HG03025 (cell line): ENCODE measurements around the gene UBE2G2.
"Not testable (repeated sequence)": the region's sequence is repeated elsewhere in the genome, so short reads cannot be mapped to it uniquely, and the experiment has no call there.

Source experiments
- ATAC-seq: cut with Tn5 transposase; IDR thresholded peaks from one replicate; pipeline ENCODE4 v1.9.1; 2021; ENCODE audit warnings: mild to moderate bottlenecking, moderate library complexity; ENCODE audit not compliant: unreplicated experiment, low FRiP score

UBE2G2 gene

DNA sequence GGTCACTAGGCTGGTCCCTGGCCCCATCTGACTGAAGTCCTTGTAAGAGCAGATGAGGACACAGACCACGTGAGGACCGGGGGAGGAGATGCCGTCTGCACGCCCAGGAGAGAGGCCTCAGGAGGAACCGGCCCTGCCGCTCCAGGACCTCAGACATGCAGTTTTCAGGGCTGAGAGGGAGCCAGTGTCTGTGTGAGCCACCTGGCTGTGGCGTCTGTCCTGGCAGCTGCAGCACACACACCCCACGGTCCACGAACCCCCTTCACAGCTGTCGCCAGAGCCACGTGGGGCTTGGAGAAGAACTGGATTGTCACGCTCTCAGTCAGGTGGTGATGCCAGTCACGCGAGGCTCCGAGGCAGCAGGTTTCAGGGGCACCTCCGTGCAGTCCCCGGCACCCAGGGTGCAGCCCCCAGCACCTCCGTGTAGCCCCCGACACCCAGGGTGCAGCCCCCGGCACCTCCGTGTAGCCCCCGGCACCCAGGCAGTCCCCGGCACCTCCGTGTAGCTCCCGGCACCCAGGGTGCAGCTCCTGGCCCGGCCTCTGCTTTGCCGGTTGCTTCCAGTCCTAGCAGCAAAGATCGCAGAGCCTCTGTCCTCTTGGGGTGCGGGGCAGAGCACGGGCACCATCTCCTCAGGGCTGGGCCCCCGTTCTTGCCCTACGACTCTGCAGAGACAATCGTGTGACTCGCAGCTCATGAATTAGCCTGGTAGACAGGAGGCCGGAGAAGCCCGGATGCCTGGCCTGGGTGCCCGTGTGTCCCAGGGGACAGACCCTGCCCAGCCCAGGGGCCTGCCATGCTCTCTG is 35.2 kb upstream of the UBE2G2 start:
- ATAC-seq: no peak

DNA sequence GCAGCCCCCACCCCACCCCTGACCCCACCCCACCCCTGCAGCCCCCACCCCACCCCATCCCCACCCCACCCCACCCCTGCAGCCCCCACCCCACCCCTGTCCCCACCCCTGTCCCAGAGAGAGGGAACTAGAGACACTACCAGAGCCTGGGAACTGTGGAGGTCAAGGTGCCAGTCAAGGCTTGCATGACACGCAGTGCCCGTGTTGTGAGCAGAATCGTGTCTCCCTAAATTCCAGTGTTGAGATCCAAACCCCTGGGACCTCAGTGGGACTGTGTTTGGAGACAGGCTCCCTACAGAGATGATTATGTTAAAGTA is 34.7 kb upstream of the UBE2G2 start:
- ATAC-seq: no peak

DNA sequence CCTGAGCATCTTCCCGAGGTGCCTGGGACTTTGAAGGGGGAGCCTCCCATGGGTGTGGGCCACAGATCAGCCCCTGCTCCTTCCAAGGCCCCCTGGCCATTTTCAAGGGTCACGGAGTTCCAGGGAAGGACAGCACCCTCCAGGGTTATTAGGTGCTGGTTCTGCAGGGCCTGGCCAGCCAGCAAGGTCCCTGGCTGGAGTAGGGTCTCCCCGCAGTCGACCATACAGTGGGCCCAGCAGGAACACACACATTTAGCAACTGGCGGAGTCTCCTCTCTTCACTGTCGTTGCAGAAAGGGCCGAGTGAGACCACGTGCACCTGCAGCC is 34.0 kb upstream of the UBE2G2 start:
- no peak for ATAC-seq

DNA sequence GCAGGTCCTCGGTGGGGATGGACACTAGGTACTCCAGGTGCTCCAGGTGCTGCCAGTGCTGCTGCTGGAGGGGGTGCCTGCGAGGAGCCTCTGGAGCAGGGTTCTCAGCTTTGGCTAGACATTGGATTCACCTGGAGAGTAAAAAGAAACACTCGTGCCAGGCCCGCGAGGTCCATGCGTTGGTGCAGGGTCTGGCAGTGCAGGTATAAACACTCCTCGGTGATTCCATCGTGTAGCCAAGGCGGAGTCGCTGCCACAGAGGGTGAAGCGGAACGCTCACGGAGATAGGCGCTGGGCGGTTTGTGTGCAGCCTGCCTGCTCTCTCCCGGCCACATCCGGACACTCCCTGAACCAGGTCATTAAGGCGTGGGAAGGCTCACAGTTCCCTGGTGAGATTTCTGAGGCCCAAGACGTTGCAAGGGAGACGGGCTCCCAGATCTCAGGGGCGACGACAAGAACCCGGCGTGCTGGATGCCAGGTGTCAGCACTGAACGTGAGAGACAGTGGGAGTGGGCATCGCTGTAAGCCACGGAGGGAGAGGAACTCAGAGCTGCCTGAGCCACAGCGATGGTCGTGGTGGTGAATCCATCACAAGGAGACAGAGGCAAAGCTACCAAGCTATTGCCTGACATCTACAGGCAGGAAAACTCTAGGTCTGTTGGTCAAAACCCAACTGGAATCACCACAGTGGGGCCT is 33.5 kb upstream of the UBE2G2 start:
- no peak for ATAC-seq

DNA sequence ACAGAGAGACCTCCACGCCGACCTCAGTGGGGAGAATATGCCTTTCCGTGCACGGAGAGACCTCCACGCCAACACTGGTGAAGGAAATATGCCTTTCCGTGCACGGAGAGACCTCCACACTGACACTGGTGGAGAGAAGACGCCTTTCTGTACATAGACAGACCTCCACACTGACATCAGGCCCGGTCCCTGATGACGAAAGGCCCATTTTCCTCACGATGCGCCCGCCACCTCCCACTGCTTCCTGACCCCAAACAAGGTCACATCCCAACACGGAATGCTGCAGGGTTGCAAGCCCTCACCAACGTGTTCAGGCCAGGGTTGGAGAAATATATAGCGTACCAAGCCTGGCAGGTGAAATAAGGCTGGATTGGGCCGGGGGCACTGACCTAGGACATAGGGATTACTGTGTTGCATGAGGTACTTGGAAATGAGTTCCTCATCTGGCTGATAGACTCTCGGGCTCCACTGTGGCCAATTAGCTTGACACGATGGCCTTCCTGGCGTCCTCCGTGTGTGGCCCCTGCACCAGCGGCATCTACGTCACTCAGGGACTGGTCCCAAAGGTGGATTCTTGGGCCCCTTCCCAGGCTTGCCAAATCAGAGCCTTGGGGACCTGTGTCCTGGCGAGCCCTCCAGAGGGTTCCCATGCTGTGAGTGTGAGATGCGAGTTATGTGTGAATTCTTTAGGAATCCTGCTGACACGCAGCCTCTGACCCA is 32.8 kb upstream of the UBE2G2 start:
- ATAC-seq: no peak

DNA sequence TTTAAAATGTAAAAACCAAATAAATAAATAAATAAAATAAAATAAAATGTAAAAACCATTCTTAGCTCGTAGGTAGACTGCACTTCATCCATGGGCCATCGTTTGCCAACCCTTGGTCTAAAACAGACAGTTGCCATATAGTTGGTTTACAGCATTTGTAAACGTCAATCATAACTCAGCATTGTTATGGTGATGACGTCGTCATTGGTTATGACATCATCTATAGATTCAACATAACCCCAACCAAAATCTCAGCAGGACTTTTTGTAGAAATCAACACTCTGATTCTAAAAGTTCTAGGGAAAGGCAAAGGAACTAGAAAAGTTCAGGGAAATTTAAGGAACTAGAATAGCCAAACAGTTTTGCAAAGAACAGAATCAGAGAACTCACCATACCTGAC is 32.0 kb upstream of the UBE2G2 start:
- ATAC-seq: no peak

DNA sequence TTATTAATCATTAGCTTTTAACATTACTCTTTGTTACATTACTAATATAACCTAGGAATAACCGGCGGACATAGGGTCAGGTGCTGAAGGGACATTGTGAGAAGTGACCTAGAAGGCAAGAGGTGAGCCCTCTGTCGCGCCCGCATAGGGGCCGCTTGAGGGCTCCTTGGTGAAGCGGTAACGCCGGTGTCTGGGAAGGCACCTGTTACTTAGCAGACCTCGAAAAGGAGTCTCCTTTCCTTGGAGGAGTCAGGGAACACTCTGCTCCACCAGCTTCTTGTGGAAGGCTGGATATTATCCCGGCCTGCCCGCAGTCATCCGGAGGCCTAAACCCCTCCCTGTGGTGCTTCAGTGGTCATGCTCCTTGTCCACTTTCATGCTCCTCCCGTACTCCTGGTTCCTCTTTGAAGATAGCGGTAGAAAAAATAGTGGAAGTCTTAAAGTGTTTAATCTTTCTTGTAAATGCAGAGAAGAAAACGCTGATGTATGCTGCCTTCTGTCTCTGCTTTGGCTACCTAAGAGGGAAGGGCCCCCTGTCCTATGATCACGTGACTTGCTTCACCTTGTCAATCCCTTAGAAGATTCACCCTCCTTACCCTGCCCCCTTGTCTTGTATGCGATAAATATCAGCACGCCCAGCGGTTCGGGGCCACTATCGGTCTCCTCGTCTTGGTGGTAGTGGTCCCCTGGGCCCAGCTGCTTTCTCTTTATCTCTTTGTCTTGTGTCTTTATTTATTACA is 31.1 kb upstream of the UBE2G2 start:
- ATAC-seq: not testable (repeated sequence)

DNA sequence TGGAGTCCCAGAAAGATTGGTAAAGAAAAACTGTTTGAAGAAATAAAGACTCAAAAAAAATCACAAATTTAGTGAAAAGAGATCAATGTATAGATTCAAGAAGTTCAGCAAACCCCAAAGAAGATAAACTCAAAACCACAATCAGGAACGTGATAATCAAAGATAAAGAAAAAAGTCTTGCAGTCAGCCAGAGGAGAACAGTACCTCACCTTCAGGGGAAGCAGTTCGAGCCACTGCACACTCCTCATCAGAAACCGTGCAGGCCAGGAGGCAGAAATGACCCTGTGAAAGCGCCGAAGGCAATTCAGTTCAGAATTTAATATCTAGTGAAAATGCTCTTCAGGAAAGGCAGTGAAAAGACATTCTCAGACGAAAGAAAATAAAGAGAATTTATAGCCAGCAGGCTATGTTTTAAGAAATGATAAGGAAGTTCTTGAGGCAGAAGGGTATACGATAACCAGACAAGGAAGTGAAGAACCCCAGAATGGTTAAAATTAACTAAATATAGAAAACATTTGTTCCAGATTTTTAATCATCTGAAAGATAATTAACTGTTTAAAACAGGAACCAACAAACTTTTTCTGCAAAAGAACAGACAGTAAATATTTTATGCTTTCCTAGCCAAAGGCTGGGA is 29.7 kb upstream of the UBE2G2 start:
- no peak for ATAC-seq

DNA sequence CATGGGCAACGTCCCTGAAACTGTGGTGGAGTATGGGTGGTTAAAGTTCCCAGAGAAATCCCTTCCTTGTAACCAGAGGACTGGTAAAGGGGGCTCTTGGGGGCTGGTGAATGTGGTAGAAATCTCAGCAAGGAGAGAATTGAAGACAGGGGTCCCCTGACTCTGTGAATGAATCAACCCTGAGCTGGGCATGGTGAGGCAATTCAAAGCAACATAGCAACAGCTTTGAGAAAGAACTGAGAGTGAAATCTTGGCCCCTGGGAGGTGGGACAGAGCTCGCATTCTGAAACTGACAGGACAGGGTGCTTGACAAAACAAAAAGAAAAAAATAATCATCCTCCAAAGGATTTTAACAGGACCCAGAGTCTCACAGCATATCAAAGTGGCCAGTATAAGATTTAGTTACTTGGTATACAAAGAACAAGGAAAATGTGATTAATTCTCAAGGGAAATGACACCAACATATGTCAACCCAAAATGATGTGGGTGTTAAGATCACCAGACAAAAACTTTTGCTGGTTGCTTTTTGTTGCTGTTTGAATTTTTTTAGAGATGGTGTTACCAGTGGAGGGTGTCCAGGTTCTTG is 28.0 kb upstream of the UBE2G2 start:
- ATAC-seq: no peak

DNA sequence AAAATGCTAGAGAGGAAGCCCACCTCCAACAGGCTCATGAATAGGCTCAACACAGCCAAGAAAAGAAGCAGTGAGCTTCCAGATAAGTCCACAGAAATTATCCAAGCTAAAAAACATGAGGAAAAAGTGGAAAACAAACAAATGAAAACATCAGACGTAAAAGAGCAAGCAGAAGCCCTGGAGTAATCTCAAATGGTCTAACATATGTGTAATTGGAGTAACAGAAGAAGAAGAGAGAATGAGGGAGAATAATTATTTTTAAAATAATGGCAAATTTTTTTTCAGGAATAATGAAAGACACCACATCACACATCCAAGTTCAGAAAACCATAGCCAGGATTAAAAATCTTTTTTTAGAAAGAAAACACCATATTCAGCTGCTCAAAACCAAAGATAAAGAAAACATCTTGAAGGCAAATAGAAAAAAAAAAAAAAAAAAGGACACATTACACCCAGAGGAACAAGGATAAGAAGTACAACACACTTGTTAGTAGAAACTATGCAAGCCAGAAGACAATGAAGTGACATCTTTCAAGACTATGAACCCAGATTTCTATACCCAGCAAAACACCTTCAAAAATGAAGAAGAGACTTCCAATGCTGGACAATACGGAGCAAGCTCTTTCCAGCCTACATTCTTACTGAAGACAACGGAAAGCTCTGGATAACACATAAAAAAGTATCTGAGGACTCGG is 26.9 kb upstream of the UBE2G2 start:
- no peak for ATAC-seq

DNA sequence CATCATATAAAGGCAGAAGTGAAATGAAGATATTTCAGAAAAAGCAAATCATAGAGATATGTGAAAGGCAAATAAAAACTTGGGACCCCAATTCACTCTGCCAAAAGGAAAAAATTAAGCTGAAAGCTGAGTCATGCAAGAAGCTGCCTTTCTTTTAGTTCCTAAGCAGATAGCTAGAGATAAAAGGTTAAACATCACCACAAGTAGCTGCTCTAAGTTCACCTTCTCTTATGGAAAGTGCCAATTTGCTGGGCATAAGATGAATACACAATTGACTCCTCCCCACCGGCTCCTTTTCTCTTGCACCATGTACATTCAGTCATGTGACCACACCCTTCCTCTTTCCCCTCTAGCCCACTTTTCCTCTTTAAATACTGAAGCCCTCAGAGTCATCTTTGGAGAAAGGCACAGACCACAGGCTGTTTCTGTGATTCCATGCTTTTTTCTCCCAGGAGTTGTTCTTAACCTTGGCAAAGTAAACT is 21.6 kb upstream of the UBE2G2 start:
- no peak for ATAC-seq

DNA sequence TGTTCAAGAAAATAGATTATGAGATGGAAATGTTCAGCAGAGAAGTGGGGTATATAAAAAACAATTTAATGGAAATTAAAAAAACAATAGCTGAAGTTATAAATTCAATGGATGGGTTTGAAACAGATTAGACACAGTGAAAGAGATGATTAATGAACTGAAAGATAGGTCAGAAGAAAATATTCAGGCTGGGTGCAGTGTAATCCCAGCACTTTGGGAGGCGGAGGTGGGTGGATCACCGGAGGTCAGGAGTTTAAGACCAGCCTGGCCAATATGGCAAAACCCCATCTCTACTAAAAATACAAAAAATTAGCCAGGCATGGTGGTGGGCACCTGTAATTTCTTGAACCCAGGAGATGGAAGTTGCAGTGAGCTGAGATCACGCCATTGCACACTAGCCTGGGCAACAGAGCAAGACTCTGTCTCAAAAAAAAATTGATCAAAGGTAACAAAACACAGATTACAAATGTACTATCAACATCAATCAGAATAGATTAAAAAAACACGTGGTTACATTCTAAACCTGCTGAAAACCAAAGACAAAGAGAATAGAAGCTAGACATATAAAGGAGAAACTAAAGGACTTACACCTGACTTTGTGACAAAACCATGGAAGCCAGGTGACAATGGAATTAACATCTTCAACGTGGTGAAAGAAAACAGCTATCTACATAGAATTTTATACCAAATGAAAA is 21.0 kb upstream of the UBE2G2 start:
- ATAC-seq: no peak

DNA sequence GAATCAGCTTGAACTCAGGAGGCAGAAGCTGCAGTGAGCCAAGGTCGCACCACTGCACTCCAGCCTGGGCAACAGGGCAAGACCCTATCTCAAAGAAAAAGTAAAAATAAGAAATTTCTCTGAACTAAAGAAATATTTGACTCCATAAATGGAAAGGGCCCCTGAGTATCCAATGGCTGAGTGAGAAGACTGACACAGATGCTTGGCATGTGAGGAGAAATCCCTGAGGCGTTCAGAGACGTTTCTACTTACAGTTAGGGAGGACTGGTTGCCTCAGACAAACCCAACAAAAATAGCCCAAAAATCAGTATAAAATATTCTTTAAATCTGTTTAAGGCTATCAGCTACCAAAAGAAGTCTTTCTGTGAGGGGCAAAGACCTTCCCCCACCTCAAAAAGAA is 19.2 kb upstream of the UBE2G2 start:
- no peak for ATAC-seq

DNA sequence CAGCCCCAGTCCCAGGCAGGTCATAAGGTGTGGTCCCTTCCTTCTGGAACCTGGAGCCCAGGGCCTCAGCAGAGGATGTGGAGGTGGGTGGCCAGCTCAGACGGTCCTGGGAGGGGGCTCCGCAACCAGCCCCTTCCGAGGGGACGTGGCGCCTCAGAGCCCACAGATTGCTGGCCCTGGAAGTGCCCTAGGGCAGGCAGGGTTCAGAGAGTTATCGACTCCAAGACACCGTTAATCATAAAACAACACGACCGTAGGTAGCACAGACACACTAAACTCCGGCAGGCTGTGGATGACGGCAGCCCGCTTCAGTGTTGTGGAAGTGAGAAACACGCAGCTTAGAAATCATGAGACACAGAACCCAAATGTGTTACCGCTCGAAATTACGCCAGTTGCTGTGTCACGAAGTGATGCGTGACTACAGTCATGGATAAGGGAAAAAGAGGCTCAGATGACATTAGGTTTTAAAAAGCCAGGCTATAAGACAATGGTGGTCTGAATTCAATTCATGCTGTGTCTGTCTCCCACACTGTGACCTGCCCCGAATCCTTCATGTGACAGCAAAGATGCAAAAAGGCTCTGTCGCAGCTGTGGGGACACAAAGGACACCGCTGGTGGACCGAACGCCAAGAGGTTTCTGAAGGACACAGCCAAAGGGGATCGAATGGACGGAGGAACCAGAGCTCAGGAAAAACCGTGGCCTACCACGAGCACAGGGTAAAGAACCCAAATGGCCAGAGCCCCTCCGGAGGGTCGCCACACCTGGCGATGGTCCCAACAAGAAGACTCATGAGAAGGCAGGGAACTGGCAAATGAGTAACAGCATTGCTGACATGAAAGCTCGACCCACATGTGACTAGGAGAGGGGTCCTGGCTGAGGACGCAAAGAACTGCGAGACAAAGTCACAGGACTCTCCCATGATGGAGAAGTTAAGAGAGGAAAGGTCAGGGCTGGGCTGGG is 17.9 kb upstream of the UBE2G2 start:
- ATAC-seq: no peak

DNA sequence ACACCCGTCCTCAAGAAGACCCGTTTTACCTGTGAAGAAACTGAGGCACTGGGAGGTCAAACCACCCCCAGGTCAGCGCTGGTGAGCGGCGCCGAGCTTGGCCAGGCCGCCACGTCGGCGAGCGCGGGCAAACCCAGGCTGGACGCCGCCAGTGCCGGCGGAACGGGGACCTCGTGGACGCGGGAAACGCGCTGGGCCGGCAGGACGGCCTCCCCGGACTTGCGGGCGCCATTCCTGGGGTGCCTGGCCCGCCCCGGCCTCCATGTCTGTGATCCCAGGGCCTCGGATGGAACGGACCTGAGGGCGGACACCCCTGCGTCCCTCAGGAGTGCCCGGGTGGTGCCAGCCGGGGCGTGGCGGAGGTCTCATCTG is 17.0 kb upstream of the UBE2G2 start:
- ATAC-seq: no peak

DNA sequence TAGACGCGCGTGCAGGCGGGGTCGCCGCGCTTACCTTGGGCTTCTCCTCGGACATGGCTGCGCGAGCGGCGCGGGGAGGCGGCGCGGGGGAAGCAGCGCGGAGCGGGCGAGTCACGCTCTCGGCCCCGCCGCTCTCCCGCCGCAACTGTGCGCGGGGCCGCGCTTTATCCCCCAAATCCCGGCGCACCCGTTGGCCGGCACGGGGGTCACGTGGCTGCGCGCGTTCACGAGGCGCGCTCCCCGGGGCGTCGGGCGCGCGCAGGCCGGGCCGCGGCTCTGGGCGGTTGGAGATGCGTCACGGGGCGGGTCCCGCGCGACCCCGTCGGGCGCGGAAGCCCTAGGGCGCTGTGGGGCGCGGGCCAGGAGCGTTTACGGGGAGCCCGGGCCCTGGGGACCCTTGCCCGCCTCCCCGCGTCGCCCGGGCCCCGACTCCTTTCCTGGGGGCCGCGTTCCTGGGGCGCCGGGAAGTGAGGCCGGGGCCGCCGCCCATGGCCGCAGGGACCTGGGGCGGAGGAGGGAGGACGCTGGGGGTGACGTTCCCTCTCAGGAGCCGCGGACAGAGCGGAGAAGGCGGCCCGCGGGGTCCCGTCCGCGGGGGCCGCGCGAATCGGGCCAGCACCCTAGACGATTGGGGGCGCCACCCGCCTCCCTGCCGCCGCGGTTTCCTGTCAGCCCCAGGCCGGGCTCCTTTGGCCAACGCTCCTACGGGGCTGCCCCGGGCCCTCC is 16.5 kb upstream of the UBE2G2 start, which contains the start of gene SUMO3:
Gene SUMO3 (minus strand): TSS at position 149 of the 726 bp plus-strand sequence. CDS start 94 bp downstream, at position 55.
- peak; percentile 53 for ATAC-seq

DNA sequence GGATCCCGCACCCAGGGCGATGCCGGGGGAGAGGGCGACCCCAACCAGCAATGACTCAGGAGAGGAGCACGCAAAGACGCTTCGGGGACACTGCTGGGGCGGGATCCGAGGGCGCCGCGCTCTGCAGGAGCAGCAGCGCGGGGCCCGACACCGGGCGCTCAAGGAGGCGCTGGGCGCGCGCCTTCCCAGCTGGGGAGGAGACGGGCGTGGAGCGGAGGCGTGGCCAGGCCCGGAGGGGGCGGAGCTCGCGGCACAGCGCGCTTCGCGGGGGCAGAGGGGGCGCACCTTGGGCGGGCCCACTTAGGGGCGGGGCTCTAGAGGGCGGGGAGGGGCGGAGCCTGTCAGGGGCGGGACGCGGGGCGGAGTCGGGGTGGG is 15.9 kb upstream of the UBE2G2 start:
- peak; percentile 55 for ATAC-seq
